Measurements from ENCODE around the gene PLXNA4.

The PLXNA4 gene

GRCh38 chr7:132244903-132245480 is 331.3 kb downstream of the PLXNA4 start:
- Histone ChIP-seq H3K27me3 (replicated peaks) (no peaks in the 10 kb centered on the region), H3K36me3 (replicated peaks) (no peaks in the 10 kb centered on the region), H3K27ac (no peak overlapping the region), H3K4me3 (ENCODE audit: low read depth, low read length) (no peak overlapping the region)
- DNase-seq = no peak
- TF ChIP-seq CTCF (IDR thresholded peaks at IDR 0.05; ENCODE audit: low read depth, low read length, missing control alignments) = no peak
- in situ Hi-C loops (cut with HindIII; ENCODE audit: low pct_ligation_motif_present, low sequenced_read_pairs) = no loop called here

GRCh38 chr7:132243463-132243862 is 332.8 kb downstream of the PLXNA4 start:
- Histone ChIP-seq H3K27ac (no peak overlapping the region), H3K36me3 (replicated peaks) (no peaks in the 10 kb centered on the region), H3K4me3 (ENCODE audit: low read depth, low read length) (no peak overlapping the region), H3K27me3 (replicated peaks) (no peaks in the 10 kb centered on the region)
- no peak for DNase-seq
- in situ Hi-C loops (cut with HindIII; ENCODE audit: low pct_ligation_motif_present, low sequenced_read_pairs) = no loop called here
- no peak for TF ChIP-seq CTCF (IDR thresholded peaks at IDR 0.05; ENCODE audit: low read depth, low read length, missing control alignments)

- H3K4me3 ChIP-seq (ENCODE audit: low read depth, low read length) = no peak overlapping the region
- H3K27ac ChIP-seq = no peak overlapping the region
- no peaks in the 10 kb centered on the region for H3K36me3 ChIP-seq (replicated peaks)
- DNase-seq = no peak
- H3K27me3 ChIP-seq (replicated peaks) = no peaks in the 10 kb centered on the region
- no peak for TF ChIP-seq CTCF (IDR thresholded peaks at IDR 0.05; ENCODE audit: low read depth, low read length, missing control alignments)
- in situ Hi-C loops (cut with HindIII; ENCODE audit: low pct_ligation_motif_present, low sequenced_read_pairs) = no loop called here
These were observed 333.2 kb downstream of the PLXNA4 start for GRCh38 chr7:132243051-132243450.

- Histone ChIP-seq H3K27ac (no peak overlapping the region), H3K27me3 (replicated peaks) (no peaks in the 10 kb centered on the region), H3K4me3 (ENCODE audit: low read depth, low read length) (no peak overlapping the region), H3K36me3 (replicated peaks) (no peaks in the 10 kb centered on the region)
- DNase-seq = no peak
- in situ Hi-C loops (cut with HindIII; ENCODE audit: low pct_ligation_motif_present, low sequenced_read_pairs) = no loop called here
- no peak for TF ChIP-seq CTCF (IDR thresholded peaks at IDR 0.05; ENCODE audit: low read depth, low read length, missing control alignments)
These were observed 334.0 kb downstream of the PLXNA4 start for GRCh38 chr7:132242192-132242812.

- no peak for TF ChIP-seq CTCF (IDR thresholded peaks at IDR 0.05; ENCODE audit: low read depth, low read length, missing control alignments)
- Histone ChIP-seq H3K27ac (no peak overlapping the region), H3K4me3 (ENCODE audit: low read depth, low read length) (no peak overlapping the region), H3K27me3 (replicated peaks) (no peaks in the 10 kb centered on the region), H3K36me3 (replicated peaks) (no peaks in the 10 kb centered on the region)
- no peak for DNase-seq
- in situ Hi-C loops (cut with HindIII; ENCODE audit: low pct_ligation_motif_present, low sequenced_read_pairs) = no loop called here
These were observed 335.3 kb downstream of the PLXNA4 start for GRCh38 chr7:132240821-132241422.

All from brain microvascular endothelial cell (primary cell).